NCI-H748 (cell line): ENCODE results near the gene CAPS.
A peak's percentile ranks its signal among the peaks of the same experiment; 100 is the strongest.

Experiments used
- DNase-seq: peaks from one replicate; lab custom pipeline; 2025; ENCODE audit not compliant: unreplicated experiment; lab: John Stamatoyannopoulos, UW

CAPS gene

GRCh38 chr19:5933391-5934068, 19.5 kb downstream of the CAPS start:
- no peak for DNase-seq

GRCh38 chr19:5934069-5934401, 20.0 kb downstream of the CAPS start:
- DNase-seq = no peak

- DNase-seq = no peak
These were observed 20.9 kb downstream of the CAPS start for GRCh38 chr19:5934774-5935472.

GRCh38 chr19:5935473-5936291, 21.6 kb downstream of the CAPS start:
- no peak for DNase-seq

GRCh38 chr19:5936292-5936592, 22.2 kb downstream of the CAPS start:
- DNase-seq = no peak

- no peak for DNase-seq
These were observed 23.5 kb downstream of the CAPS start for GRCh38 chr19:5937550-5937949.

GRCh38 chr19:5940260-5941208, 26.5 kb downstream of the CAPS start:
- DNase-seq = no peak

GRCh38 chr19:5941673-5942072, 27.6 kb downstream of the CAPS start:
- no peak for DNase-seq

- no peak for DNase-seq
These were observed 29.0 kb downstream of the CAPS start for GRCh38 chr19:5943045-5943444.

- no peak for DNase-seq
These were observed 29.6 kb downstream of the CAPS start for GRCh38 chr19:5943623-5944022.

- DNase-seq = no peak
These were observed 33.4 kb downstream of the CAPS start for GRCh38 chr19:5947435-5947834.

- DNase-seq = no peak
These were observed 34.9 kb downstream of the CAPS start for GRCh38 chr19:5948752-5949564.

GRCh38 chr19:5949792-5950305, 35.8 kb downstream of the CAPS start:
- DNase-seq = peak; percentile 16

- DNase-seq = no peak
These were observed 36.7 kb downstream of the CAPS start for GRCh38 chr19:5950741-5951140.

- DNase-seq = no peak
These were observed 37.3 kb downstream of the CAPS start for GRCh38 chr19:5951338-5951861.

GRCh38 chr19:5952193-5953029, 38.4 kb downstream of the CAPS start:
- DNase-seq = peak; percentile 2

GRCh38 chr19:5953030-5953589, 39.1 kb downstream of the CAPS start:
- DNase-seq = no peak

- DNase-seq = no peak
These were observed 39.7 kb downstream of the CAPS start for GRCh38 chr19:5953680-5954213.
